Sigmoid colon (tissue), 4 donors: Measurements from ENCODE around the gene LCE6A.

Experiments used
- CTCF ChIP-seq, 4 experiments: fragments of 450-650 bp in 3 of 4; fragments of 200-600 bp in 1 of 4; IDR thresholded peaks; one replicate each; pipeline ENCODE4 v1.5.1; 2016 to 2019; ENCODE audit warnings: antibody characterized with exemption in 4 of 4, mild to moderate bottlenecking in 3 of 4, moderate library complexity in 2 of 4
- EP300 ChIP-seq, 4 donors: sonication (generic); formaldehyde crosslinking; IDR thresholded peaks; one replicate each; pipeline ENCODE4 v1.6.1; 2017; ENCODE audit warnings: antibody characterized with exemption in 4 of 4
- POLR2A ChIP-seq, 2 donors: fragments of 450-650 bp; IDR thresholded peaks; one replicate each; pipeline ENCODE4 v1.6.1; 2016; ENCODE audit warnings: antibody characterized with exemption in 2 of 2, mild to moderate bottlenecking in 2 of 2, moderate library complexity in 2 of 2
- POLR2AphosphoS5 ChIP-seq, 4 donors: sonication (generic); formaldehyde crosslinking; IDR thresholded peaks; one replicate each; pipeline ENCODE4 v1.6.1; 2017; ENCODE audit warnings: antibody characterized with exemption in 4 of 4

- TF ChIP-seq EP300 (IDR thresholded peaks at IDR 0.05) (no peak), POLR2AphosphoS5 (IDR thresholded peaks at IDR 0.05) (no peak), CTCF (IDR thresholded peaks at IDR 0.05) (no peak), POLR2A (IDR thresholded peaks at IDR 0.05) (no peak)
Measured at GRCh38 chr1:152861374-152861773, 18.7 kb downstream of the LCE6A start.
